Activated CD4-positive, alpha-beta memory T cell treated with anti-CD3 and anti-CD28 coated beads, Interleukin-2, amount 10 ng/mL, durations not matched to agents 7 days and 5 days (primary cell): ENCODE measurements around the gene DLG1. TPM values are rescaled to one million over a fixed set of nuclear protein-coding genes. Genes with fewer than 3 reads are reported as not detected.
"Not testable (repeated sequence)": the region's sequence is repeated elsewhere in the genome, so short reads cannot be mapped to it uniquely, and the experiment has no call there.

Experiments used
- CTCF ChIA-PET: fragments of 350-600 bp; sonication (Branson Sonifier 250); formaldehyde crosslinking; loops from one replicate; lab custom pipeline; 2021; ENCODE audit warnings: antibody characterized with exemption, inconsistent platforms; lab: Charles Lee
- POLR2A ChIA-PET: fragments of 350-600 bp; sonication (Branson Sonifier 250); formaldehyde crosslinking; loops from one replicate; lab custom pipeline; 2021; ENCODE audit warnings: antibody characterized with exemption; lab: Charles Lee
- DNase-seq: peaks from one replicate; pipeline ENCODE4 v3.0.0-alpha.2; 2020
- H3K27ac Mint-ChIP-seq: one replicate; pipeline ENCODE4 v1.8.0; 2021; ENCODE audit warnings: mild to moderate bottlenecking, mixed read lengths
- H3K27me3 Mint-ChIP-seq: one replicate; pipeline ENCODE4 v1.8.0; 2021; ENCODE audit warnings: mixed read lengths
- H3K36me3 Mint-ChIP-seq: one replicate; pipeline ENCODE4 v1.8.0; 2021; ENCODE audit warnings: low read depth, mixed read lengths
- H3K4me1 Mint-ChIP-seq: one replicate; pipeline ENCODE4 v1.8.0; 2021; ENCODE audit warnings: mixed read lengths
- H3K4me3 Mint-ChIP-seq: one replicate; pipeline ENCODE4 v1.8.0; 2021; ENCODE audit warnings: mild to moderate bottlenecking, mixed read lengths
- H3K9me3 Mint-ChIP-seq: one replicate; pipeline ENCODE4 v1.8.0; 2021; ENCODE audit warnings: mixed read lengths
- total RNA-seq, 2 experiments: library from RNA; stranded (reverse); gene quantifications; one replicate each; pipeline ENCODE4 v1.2.3, GENCODE V29; 2021

DLG1 gene
- total RNA-seq, 2 experiments from 2014 or later, result 58.2 to 61.4 TPM

GRCh38 chr3:197229836-197230235 is 68.6 kb downstream of the DLG1 start:
- H3K4me1 Mint-ChIP-seq, result peaks cover 9% of the 10 kb centered on the region
- no peak overlapping the region for H3K27ac Mint-ChIP-seq

GRCh38 chr3:197229178-197229577 is 69.2 kb downstream of the DLG1 start:
- peaks cover 4% of the 10 kb centered on the region for H3K36me3 Mint-ChIP-seq
- ChIA-PET CTCF (interaction anchor here (1.1 kb wide), 1 partner anchor 28 kb away, joined by 3 read pairs; no protein-coding TSS in a partner anchor), POLR2A (no interaction called here)
- H3K9me3 Mint-ChIP-seq, result no peaks in the 10 kb centered on the region
- peaks cover 9% of the 10 kb centered on the region for H3K4me1 Mint-ChIP-seq
- H3K27ac Mint-ChIP-seq, result no peak overlapping the region
- no peak for DNase-seq
- no peaks in the 10 kb centered on the region for H3K27me3 Mint-ChIP-seq
- H3K4me3 Mint-ChIP-seq, result no peak overlapping the region

More at GRCh38 chr3:197229836-197230235, 68.6 kb downstream of the DLG1 start:
- Mint-ChIP-seq H3K36me3 (peaks cover 11% of the 10 kb centered on the region), H3K27me3 (no peaks in the 10 kb centered on the region), H3K9me3 (no peaks in the 10 kb centered on the region), H3K4me3 (no peak overlapping the region)
- no peak for DNase-seq
- CTCF ChIA-PET, result no interaction called here
- POLR2A ChIA-PET, result no interaction called here

GRCh38 chr3:197227780-197228574 is 70.4 kb downstream of the DLG1 start:
- no peak for DNase-seq
- H3K36me3 Mint-ChIP-seq, result no peaks in the 10 kb centered on the region
- no peaks in the 10 kb centered on the region for H3K27me3 Mint-ChIP-seq
- H3K27ac Mint-ChIP-seq, result no peak overlapping the region
- CTCF ChIA-PET, result interaction anchor here (1.1 to 2.6 kb wide), 3 partner anchors 8 to 274 kb away, joined by 3 to 5 read pairs (median 3); no protein-coding TSS in a partner anchor
- no peak overlapping the region for H3K4me3 Mint-ChIP-seq
- POLR2A ChIA-PET, result no interaction called here
- no peaks in the 10 kb centered on the region for H3K9me3 Mint-ChIP-seq
- H3K4me1 Mint-ChIP-seq, result peaks cover 13% of the 10 kb centered on the region

- ChIA-PET POLR2A (no interaction called here), CTCF (interaction anchor here (0.6 to 5.2 kb wide), 4 partner anchors 9 to 276 kb away, joined by 3 to 23 read pairs (median 9); no protein-coding TSS in a partner anchor)
- H3K36me3 Mint-ChIP-seq, result no peaks in the 10 kb centered on the region
- H3K4me1 Mint-ChIP-seq, result peaks cover 14% of the 10 kb centered on the region
- DNase-seq, result no peak
- no peaks in the 10 kb centered on the region for H3K27me3 Mint-ChIP-seq
- H3K27ac Mint-ChIP-seq, result no peak overlapping the region
- no peak overlapping the region for H3K4me3 Mint-ChIP-seq
- no peaks in the 10 kb centered on the region for H3K9me3 Mint-ChIP-seq
Observed at GRCh38 chr3:197226179-197226578, 72.2 kb downstream of the DLG1 start.

- ChIA-PET CTCF (interaction anchor here (0.6 to 5.2 kb wide), 4 partner anchors 10 to 276 kb away, joined by 3 to 23 read pairs (median 9); no protein-coding TSS in a partner anchor), POLR2A (no interaction called here)
- peaks cover 14% of the 10 kb centered on the region for H3K4me1 Mint-ChIP-seq
- no peaks in the 10 kb centered on the region for H3K9me3 Mint-ChIP-seq
- no peak for DNase-seq
- no peak overlapping the region for H3K27ac Mint-ChIP-seq
- H3K36me3 Mint-ChIP-seq, result no peaks in the 10 kb centered on the region
- no peaks in the 10 kb centered on the region for H3K27me3 Mint-ChIP-seq
- H3K4me3 Mint-ChIP-seq, result no peak overlapping the region
Observed at GRCh38 chr3:197225579-197225978, 72.8 kb downstream of the DLG1 start.

- ChIA-PET POLR2A (no interaction called here), CTCF (interaction anchor here (0.8 to 5.2 kb wide), 8 partner anchors 10 to 288 kb away, joined by 3 to 23 read pairs (median 4); no protein-coding TSS in a partner anchor)
- DNase-seq, result no peak
- Mint-ChIP-seq H3K4me3 (no peak overlapping the region), H3K4me1 (peaks cover 14% of the 10 kb centered on the region), H3K27me3 (no peaks in the 10 kb centered on the region), H3K9me3 (no peaks in the 10 kb centered on the region), H3K36me3 (no peaks in the 10 kb centered on the region), H3K27ac (no peak overlapping the region)
Observed at GRCh38 chr3:197224034-197224444, 74.4 kb downstream of the DLG1 start.

GRCh38 chr3:197222937-197223370 is 75.5 kb downstream of the DLG1 start:
- no peaks in the 10 kb centered on the region for H3K36me3 Mint-ChIP-seq
- H3K27me3 Mint-ChIP-seq, result no peaks in the 10 kb centered on the region
- peaks cover 9% of the 10 kb centered on the region for H3K4me1 Mint-ChIP-seq
- ChIA-PET POLR2A (no interaction called here), CTCF (interaction anchor here (0.6 to 5.2 kb wide), 6 partner anchors 13 to 289 kb away, joined by 3 to 23 read pairs (median 4); no protein-coding TSS in a partner anchor)
- no peaks in the 10 kb centered on the region for H3K9me3 Mint-ChIP-seq
- no peak for DNase-seq
- H3K4me3 Mint-ChIP-seq, result no peak overlapping the region
- H3K27ac Mint-ChIP-seq, result no peak overlapping the region

GRCh38 chr3:197219619-197220018 is 78.8 kb downstream of the DLG1 start:
- H3K27ac Mint-ChIP-seq, result no peak overlapping the region
- DNase-seq, result no peak
- ChIA-PET CTCF (interaction anchor here (0.5 kb wide), 1 partner anchor 23 kb away, joined by 3 read pairs; no protein-coding TSS in a partner anchor), POLR2A (no interaction called here)
- H3K4me1 Mint-ChIP-seq, result peaks cover 6% of the 10 kb centered on the region
- H3K36me3 Mint-ChIP-seq, result no peaks in the 10 kb centered on the region
- H3K27me3 Mint-ChIP-seq, result no peaks in the 10 kb centered on the region
- no peak overlapping the region for H3K4me3 Mint-ChIP-seq
- H3K9me3 Mint-ChIP-seq, result no peaks in the 10 kb centered on the region

GRCh38 chr3:197218210-197218609 is 80.2 kb downstream of the DLG1 start:
- H3K4me1 Mint-ChIP-seq, result peaks cover 4% of the 10 kb centered on the region
- ChIA-PET CTCF (no interaction called here), POLR2A (no interaction called here)

GRCh38 chr3:197216914-197217313 is 81.5 kb downstream of the DLG1 start:
- Mint-ChIP-seq H3K36me3 (peaks cover 7% of the 10 kb centered on the region), H3K27me3 (no peaks in the 10 kb centered on the region), H3K27ac (no peak overlapping the region)

More at GRCh38 chr3:197218210-197218609, 80.2 kb downstream of the DLG1 start:
- Mint-ChIP-seq H3K4me3 (no peak overlapping the region), H3K9me3 (no peaks in the 10 kb centered on the region), H3K27ac (no peak overlapping the region), H3K27me3 (no peaks in the 10 kb centered on the region), H3K36me3 (no peaks in the 10 kb centered on the region)
- no peak for DNase-seq

GRCh38 chr3:197216169-197216860 is 82.1 kb downstream of the DLG1 start:
- Mint-ChIP-seq H3K4me3 (no peak overlapping the region), H3K36me3 (peaks cover 13% of the 10 kb centered on the region), H3K9me3 (no peaks in the 10 kb centered on the region), H3K27ac (no peak overlapping the region), H3K4me1 (peaks cover 2% of the 10 kb centered on the region), H3K27me3 (no peaks in the 10 kb centered on the region)
- ChIA-PET POLR2A (no interaction called here), CTCF (interaction anchor here (0.5 kb wide), 1 partner anchor 290 kb away, joined by 3 read pairs; no protein-coding TSS in a partner anchor)
- no peak for DNase-seq

More at GRCh38 chr3:197216914-197217313, 81.5 kb downstream of the DLG1 start:
- Mint-ChIP-seq H3K9me3 (no peaks in the 10 kb centered on the region), H3K4me1 (peaks cover 2% of the 10 kb centered on the region), H3K4me3 (no peak overlapping the region)
- POLR2A ChIA-PET, result no interaction called here
- CTCF ChIA-PET, result no interaction called here
- no peak for DNase-seq

- Mint-ChIP-seq H3K4me1 (peaks cover 10% of the 10 kb centered on the region), H3K27ac (no peak overlapping the region), H3K27me3 (no peaks in the 10 kb centered on the region), H3K9me3 (no peaks in the 10 kb centered on the region), H3K4me3 (no peak overlapping the region), H3K36me3 (peaks cover 19% of the 10 kb centered on the region)
- DNase-seq, result no peak
- CTCF ChIA-PET, result no interaction called here
- POLR2A ChIA-PET, result no interaction called here
Observed at GRCh38 chr3:197212290-197212689, 86.1 kb downstream of the DLG1 start.

- H3K9me3 Mint-ChIP-seq, H3K4me1 Mint-ChIP-seq, H3K27me3 Mint-ChIP-seq, DNase-seq, POLR2A ChIA-PET, H3K27ac Mint-ChIP-seq, H3K4me3 Mint-ChIP-seq: not testable (repeated sequence)
- H3K36me3 Mint-ChIP-seq, result peaks cover 19% of the 10 kb centered on the region
- CTCF ChIA-PET, result interaction anchor here (1.0 kb wide), 1 partner anchor 243 kb away, joined by 3 read pairs; no protein-coding TSS in a partner anchor
Observed at GRCh38 chr3:197211698-197212097, 86.7 kb downstream of the DLG1 start.
